ENCODE results near the gene KAT6B.

Gene KAT6B

DNA sequence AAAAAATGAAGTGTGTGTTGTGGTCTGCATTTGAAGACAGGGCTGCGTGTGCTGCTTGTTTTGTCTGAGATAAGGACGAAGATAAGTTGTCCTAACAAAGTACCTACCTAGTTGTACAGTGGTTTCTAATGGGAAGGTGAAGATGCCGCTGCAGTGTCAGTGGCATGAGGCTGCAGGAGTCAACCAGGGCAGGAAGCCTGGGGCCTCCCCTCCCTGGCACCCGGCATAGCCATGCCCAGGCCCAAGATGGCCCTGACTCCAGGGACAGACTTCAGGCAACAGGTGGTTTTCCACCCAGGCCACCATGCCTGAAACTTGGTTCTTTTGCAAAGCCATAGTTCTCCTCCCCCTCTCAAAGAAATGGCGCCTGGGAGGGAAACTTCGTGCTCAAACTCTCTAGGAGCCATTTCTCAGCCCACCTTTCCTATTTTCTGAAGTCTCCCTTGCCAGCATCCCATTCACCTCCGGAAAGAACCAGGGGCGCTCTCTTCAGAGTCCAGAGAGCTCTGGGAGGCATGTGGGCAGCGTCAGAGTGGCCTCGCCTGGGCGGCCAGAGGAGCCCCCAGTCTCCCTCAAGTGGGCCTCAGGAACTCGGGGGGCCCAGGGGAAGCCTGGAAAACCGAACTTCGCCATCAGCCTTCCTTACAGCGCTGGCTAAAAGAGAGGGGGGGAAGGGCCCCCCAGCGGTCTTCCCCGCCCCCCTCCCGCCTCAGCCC, 2.1 kb upstream of the KAT6B start:
- DNase-seq: no peak

DNA sequence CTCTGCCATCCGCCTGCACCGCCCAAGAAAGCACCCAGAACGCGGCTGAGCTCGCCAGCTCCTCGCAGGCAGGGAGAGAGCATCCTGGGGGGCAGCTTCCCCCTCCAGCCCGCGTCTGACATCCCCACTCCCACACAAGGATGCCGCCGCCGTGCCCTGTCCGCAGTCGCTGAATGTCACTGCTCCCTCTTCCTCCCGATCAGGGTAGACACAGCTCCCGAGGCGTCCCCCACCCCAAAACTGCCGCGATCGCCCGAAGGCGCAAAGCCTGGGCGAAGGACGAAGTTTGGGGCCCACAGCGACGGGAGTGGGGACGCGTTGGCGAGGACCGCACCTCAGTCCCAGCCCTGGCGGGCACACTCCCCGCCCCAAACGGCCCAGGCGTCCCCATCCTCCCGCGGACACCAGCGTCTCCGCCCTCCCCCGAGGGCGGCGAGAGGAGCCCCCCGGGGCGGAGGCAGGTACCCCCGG, 1.5 kb upstream of the KAT6B start:
- peak; percentile 26 to 71 (median 51) for DNase-seq

DNA sequence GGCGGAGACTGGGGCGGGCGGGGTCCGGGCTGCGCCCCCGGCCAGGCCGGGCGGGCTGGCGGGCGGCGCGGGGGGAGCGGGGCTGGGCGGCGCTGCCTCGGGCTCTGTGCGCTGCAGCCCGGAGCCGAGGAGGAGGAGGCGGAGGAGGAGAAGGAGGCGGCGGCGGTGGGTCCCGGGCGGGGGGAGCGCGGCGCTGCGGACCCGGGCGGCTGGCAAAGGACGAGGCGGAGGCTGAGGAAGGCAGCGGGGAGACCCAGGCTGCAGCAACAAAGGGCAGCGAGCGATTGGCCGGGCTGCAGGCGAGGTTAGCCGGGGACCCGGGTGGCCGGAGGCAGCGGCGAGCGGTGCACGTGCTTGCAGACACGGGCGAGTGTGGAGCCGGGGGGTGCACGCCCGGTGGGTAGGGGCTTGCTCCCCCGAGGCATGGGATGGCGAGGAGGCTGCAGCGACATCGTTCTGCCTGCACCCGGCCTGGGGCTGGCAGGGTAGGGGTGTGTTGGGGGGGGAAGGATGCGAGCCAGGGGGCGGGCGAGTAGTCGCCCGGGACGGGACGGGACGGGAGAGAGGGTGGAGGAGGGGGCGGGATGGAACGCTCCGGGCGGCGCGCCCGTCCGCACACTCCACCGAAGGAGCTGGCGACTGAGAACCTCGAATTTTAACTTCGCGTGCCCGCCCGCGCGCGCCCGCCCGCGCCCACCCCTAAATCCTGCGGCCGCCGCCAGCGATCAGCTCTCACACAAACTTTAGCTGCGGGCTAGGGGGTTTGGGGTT, 844 bp upstream of the KAT6B start:
- DNase-seq: peak in 2 of 4 experiments; percentile 51 to 74

DNA sequence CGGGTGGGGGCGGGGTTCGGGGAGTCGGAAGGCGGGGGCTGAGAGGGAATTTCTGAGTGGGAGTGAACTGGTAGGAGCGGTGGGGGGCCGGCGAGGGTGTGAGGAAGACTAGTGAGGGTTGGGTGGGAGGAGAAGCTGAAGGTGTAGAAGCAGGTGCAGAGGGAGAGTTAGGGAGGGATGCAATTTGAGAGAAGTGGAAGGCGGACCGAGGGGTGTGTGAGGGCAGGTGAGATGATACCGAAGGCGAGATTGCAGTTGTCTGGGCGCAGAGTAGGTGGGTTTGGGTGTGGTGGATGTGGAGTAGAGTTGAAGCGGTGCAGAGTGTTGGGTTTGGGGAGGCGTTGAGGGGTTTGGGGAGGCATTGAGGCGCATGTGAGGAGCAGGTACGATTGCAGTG, 643 bp downstream of the KAT6B start:
- no peak for DNase-seq

DNA sequence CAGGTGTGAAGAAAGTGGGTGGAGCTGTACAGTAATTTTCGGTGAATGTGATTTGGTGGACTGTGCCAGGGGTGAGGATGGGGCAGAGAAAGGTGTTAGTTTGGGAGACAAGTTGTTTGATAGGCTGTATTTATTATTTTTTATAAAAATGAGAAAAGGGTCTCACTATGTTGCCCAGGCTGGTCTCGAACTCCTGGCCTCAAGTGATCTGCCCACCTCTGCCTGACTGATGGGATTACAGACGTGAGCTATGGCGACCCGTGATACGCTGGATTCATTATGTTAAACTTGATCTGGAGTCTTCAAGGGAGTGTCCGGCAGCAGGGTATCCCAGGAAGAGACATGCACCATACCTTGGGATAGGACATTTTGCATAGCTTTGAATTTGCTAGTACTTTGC, 1.3 kb downstream of the KAT6B start:
- DNase-seq: no peak

DNA sequence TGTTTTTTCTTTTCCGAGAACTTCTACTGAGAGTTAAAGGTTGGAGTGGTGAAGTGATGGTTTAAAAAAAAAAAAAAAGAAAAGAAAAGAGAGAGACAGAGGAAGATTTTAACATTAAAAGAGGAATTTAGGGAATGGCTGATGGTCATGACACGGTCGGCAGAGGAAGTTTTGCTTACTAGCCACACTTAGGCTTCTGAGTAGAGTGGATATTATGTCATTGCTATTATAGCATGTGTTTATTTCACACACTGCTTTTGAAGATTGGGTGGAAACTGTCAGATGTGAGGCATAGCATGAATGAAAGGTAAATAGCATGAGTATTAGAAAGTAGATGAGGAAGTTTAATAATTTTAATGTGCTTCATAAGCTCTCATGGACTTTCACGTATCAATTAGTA, 2.5 kb downstream of the KAT6B start:
- DNase-seq: peak; percentile 35 to 68 (median 62)

DNA sequence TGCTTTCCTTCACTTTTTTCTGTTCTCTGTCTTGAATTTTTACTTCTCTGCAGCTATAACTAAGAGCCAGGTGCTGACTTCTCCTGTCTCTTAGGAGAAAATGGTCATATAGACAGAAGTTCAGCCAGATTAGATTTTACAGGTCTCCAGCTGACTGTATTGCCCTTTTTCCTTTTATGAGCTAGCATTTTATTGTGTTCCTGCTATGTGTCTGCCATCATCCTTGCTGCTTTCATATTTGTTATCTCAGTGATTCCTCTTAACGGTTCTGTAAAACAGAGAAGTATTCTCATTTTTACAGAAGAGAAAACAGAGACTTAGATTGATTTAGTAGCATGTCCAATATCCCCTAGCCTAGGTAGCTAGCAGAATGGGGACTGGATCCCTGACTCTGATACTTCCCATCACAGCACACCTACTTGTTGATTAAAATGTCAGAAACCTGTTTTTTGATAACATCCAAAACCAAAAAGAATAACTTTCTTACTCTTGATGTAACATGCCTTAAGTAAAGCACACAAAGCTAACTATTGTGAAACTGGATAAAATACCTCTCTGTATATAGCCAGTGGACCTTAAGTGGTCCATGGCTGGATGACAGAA, 5.2 kb downstream of the KAT6B start:
- no peak for DNase-seq

DNA sequence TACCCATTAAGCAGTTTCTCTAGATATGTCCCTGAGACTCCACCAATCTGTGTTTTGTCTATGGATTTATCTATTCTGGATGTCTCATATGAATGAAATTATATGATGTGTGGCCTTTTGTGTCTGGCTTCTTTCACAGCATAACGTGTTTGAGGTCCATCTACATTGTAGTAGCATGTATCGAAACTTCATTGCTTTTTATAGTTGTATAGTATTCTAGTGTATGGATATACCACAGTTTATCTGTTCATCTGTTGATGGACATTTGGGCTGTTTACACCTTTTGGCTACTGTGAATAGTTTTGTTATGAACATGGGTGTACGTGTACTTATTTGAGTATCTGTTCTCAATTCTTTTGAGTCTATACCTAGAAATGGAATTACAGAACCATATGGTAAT, 9.6 kb downstream of the KAT6B start:
- no peak for DNase-seq

DNA sequence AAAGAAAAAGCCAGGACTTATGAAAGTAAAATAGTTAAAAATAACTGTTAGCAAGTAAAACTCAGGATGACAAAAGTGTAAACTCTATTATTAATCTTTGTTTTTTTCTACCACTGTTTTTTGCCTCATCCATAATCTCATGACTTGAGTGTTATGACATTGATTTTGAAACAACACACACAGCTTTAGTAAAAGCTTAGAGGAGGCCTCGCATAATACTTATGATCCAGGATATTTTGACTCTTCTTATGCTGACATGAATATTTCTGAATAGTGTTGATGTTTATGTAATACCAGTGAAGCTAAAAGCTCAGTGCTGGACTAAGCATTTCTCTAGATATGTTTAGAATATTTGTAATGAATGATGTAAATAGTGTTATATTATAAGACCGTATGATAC, 10.5 kb downstream of the KAT6B start:
- DNase-seq: peak in 2 of 4 experiments; percentile 72 to 73

DNA sequence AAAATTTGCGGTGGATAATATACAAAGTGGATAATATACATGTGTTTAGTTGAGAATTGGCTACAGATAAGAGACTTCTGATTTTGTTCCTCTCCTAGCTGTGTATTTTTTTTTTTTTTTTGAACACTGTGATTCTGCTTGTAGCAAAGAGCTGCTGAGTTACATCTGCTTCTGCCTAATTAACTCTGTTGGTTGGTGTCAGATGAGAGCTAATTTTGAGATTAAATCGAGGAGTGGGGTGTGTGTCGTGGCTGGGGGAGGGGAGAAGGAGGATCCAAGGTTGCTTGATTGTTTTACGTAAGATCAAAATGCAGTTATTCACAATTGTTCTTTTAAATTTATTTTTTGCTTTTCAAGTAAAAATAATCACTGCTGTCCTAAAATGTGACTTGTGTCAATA, 11.3 kb downstream of the KAT6B start:
- no peak for DNase-seq

DNA sequence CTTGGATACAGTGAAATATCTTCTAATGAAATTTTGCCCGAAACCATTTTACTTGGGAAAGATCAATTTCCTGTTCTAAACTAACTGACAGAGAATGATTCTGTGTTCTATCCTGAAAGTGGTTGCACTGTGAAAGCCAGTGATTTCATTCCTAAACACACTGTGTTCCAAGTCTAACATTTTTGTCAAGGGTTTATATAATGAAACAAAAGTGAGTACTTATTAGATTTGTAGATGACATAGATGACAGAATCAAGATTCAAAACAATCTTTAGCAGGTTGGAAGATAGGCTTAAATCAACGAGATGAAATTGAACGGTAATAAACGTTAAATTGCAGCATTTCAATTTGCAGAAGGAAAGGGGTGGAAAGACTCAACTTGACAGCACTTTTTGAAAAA, 13.3 kb downstream of the KAT6B start:
- DNase-seq: no peak

DNA sequence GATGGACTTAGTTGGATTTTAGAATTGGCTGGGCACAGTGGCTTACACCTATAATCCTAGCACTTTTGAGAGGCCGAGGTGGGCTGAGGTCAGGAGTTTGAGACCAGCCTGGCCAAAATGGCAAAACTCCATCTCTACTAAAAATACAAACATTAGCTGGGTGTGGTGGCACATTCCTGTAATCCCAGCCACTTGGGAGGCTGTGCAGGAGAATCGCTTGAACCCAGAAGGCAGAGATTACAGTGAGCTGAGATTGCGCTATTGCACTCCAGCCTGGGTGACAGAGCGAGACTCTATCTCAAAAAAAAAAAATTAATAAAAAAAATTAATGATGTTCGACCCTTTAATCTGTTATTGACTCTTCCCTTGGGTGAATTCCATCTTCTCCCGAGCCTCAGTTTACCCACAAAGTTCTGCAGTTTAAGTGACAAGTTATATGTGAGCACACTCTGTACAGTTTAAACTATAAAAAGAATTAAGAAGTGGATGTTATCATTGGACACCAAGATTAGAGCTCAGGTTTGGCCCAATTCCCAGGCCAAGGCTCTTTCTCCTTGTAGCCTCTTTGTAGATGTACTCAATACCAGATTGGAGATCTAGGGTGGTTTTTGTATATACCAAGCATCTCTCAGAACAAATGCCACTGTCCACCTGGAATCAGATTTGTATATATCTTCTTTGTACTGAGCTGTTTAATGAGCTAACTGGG, 15.0 kb downstream of the KAT6B start:
- no peak for DNase-seq

DNA sequence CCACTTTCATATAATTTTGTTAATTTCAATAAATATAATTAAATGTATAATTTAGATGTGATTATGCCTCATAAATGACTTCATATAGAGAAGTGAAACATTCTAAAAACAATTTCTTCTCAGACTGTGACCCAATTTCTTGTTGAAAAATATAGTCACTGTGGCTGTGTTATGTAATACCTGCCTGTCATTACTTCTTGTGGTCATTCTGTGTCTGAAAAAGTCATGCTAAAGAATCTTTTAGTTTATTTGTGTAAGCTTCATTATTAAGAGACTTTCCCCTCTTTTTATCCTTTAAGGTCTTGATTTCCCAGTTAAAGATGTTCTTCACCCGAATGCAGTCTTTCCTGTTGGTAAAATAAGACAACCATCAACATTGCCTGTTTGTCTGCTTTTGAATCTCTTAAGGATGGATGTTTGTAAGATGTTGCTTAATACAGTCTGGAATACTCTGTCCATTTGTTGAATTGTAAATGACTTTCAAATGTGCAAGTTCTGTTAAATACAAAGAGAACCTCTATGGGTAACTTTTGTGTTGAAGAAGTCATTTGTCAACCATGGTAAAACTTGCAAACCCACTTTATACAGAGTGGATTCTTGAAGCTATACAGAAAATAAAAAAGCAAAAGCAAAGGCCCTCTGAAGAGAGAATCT, 16.0 kb downstream of the KAT6B start:
- DNase-seq: peak in 3 of 4 experiments; percentile 26 to 76 (median 73)

DNA sequence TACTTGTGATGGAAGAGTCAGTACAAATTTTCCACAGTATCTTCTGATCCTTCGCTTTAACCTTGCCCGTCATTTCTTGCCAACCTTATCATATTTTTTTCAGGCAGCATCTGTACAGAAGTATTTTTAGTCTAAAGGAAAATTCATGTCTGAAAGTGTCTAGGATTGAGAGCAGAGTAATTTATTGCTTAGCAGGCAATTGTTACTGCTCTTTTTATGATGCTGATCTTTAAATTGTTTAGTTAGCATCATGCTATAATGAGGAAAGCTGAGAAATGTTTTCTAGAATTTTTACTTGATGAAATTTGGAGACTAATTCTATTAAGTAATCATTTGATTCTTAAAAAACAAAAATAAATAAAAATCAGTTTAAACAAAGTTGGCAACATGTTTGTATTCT, 20.6 kb downstream of the KAT6B start:
- no peak for DNase-seq

DNA sequence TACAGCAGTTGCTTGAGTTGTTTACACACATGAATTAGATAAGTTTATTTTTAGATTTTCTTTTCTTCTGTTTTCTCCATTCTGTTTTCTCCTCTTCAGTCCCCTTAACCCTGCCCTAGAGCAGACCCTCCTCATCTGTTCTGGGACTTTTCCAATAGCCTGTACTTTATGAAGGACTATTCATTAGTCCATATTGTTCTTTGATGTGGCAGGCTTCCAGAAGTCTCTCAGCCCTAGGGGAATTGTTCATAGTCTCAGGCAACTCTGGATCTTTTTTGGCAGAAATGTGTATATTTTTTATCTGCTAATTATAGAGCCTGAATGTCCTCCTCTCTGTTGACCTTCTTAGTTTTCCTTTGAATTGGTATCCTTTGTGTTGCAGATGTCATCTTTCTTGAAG, 25.4 kb downstream of the KAT6B start:
- no peak for DNase-seq

DNA sequence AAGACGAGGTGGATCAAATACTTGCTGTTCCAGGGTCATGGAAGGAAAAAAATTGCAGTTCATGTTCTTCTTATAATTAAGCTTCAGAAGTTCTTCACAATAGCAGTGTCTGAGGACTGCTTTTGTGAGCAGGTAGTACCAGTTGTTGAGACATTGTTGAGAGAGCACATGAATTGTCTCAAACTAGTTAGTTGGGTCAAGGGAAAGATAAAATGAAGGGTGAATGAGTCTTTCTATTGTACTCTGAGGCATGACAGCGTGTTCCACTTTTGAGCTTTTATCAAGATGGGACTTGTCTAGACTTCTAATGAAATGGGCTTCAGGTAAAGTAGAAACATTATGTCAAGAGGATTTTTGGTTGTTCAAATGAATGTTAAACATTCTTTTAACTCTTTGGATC, 26.0 kb downstream of the KAT6B start:
- DNase-seq: no peak

DNA sequence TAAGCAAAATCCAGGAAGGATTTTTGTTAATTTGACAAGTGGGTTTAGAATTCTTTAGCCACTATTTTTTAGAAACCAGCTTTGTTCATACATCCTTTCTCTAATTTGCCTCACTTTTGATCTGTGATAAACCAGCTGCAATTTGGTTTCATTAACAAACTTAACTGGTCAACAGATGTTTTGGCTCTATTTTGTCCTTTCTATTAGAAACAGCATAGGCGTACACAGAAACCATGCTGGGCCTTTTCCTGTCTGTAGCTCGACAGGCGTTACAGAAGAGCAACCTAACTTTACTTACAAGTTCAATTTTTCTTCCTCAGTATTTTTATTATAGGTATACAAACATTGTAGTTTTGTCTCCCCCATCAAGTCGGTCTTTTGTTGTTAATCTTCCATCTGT, 28.2 kb downstream of the KAT6B start:
- DNase-seq: no peak

DNA sequence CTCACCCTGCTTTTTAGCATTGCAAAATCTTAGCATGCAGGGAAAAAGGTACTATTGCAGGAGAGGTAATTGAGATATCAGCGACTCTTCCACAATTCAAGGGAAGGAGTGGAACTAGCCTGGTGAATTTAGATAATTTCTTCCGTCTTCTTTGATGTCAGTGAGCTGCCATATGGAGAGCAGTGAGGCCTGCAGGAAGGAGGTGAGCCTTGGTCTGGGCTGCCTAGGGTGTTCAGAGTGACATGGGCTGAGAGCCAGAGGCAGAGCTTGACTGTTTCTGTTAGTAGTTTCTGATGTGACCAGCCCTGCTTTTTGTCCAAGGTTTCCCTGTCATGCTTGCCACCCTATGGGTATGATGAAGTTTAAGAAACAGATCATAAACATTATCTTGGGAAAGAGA, 28.6 kb downstream of the KAT6B start:
- no peak for DNase-seq

DNA sequence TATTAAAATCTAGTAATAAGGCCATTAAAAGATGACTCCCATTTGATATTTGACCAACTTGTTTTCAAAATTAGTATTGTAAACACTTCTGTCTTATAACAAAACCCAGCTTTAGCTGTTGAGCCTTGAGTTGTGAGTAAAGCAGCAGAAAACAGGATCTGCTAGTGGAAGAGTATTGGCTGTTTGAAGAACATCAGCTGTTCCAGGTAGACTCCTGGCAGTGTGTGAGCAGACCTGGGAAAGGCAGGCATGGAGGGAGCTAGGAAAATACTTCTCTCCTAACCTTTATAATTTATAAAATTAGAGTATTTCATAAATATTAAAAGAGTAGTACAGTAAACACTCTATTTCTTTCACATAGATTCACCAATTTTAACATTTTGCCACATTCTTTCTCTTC, 29.0 kb downstream of the KAT6B start:
- DNase-seq: no peak

DNA sequence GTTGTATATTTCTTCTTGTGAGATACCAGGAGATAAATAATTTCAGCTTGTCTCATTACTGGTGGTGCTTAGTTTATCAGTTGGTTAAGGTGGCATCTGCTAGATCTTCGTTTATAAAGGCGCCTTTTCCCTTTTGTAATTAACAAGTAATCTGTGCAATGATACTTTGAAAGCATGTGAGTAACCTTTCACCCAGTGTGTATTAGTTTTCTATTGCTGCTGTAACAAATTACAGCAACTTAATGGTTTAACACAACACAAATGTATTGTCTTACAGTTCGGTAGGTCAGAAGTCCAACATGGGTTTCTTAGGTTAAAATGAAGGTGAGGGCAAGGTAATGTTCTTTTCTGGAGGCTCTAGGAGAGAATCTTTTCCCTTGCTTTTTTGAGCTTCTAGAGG, 30.5 kb downstream of the KAT6B start:
- DNase-seq: no peak

DNA sequence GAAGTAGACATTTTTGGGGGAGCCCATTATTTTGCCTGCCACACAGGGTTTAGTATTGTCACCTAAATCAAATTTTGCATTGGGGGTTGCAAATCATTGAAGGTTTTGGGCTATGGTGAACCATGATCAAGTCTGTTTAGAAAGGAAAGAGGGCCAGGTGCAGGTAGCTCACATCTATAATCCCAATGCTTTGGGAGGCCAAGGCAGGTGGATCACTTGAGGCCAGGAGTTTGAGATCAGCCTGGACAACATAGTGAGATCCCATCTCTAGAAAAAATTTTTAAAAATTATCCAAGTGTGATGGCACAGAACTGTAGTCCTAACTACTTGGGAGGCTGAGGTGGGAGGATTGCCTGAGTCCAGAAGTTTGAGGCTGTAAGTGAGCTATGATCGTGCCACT, 31.2 kb downstream of the KAT6B start:
- DNase-seq: no peak

DNA sequence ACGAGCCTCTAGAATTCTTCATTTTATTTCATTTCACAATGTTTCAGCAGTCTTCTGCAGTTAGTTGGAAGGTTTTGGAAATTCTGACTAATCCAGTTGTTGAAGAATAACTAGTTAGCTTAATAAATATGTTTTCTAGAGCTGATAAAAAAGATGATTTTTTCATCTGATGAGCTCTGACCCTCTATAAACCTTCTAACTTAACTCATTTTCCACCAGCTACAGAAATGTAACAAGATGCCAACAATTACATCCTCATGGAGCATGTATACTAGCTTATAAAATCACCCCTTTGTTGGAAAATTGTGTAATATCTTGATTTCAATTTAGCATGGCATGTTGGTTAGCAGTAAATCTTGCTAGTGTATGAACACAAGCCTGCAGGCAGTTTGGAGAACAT, 33.1 kb downstream of the KAT6B start:
- DNase-seq: no peak

DNA sequence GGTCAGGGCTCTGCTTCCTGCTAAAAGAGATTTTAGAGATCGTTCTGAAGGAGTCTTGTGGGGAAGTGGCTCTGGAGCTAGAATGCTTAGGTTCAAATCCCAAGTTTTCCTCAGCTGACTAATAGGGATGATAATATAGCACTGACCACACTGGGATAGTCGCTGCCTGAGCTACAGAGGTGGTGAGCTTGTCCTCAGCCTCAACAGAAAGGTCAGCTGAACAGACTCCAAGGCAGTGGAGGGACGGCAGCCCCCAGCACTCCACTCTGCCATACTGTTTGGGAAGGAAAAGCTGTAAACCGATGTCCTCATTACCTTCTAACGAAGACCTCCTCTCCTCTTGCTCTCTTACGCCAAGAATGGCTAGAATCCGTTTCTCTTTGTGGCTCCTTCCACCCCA, 36.2 kb downstream of the KAT6B start:
- DNase-seq: peak in 1 of 4 experiments; percentile 17
